RKO (cell line): Measurements from ENCODE around the gene DPP9.

ENCODE experiments used
- DNase-seq: peaks from one replicate; pipeline ENCODE4 v3.0.0-alpha.2; 2016; ENCODE audit warnings: low spot score

The DPP9 gene

GRCh38 chr19:4709440-4710280 lies 14.0 kb downstream of the DPP9 start:
- DNase-seq = no peak

- no peak for DNase-seq
Observed at GRCh38 chr19:4707956-4708650, 15.5 kb downstream of the DPP9 start.

- no peak for DNase-seq
Observed at GRCh38 chr19:4707322-4707721, 16.3 kb downstream of the DPP9 start.

DNA sequence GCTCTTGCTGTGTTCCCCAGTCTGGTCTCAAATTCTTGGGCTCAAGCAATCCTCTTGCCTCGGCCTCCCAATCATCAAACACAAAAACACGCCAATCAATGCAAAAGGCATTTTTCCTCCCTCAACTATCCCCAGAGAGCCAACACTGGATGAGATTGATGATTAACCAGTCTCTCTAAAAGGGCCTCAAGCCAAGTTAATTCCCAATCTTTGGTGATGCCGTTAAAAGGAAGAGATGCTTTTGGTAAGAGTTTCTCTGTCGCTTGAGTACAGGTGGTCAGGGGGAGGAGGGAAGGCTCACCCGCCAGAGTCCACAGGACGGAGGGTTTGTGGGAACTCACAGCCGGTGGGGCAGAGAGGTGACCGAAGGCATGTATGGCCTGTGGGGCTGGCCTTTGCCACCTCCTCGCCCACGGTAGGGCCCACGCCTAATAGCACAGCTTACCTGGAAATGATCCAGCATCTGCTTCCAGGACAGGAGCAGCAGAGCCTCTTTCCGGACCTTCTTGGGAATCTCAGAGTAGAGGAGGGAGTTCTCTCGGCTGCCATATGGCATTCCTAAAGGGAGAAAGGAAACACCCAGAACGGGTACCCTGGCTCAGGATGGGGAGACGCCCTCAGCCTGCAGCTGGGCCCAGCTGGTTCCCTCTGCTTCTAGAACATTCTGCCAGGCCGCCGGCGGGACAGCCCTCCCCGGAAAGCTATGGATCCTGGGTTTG lies 18.1 kb downstream of the DPP9 start:
- no peak for DNase-seq

DNA sequence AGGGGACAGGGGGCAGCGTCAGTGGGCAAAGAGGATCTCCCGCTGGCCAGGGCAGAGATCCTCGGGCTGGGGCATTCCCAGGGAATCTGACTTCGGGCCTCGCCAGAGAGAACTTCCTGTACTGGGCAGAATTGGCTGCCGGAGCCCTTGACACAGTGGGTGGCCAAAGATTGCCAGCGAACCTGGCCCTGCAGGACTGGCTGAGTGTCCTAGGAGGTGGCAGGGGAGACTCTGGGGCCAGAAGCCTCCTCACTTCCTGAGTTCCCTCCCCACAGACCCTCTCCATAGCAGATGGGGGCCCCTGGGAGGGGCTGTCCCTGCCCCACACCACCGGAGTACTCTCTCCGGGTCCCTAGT lies 19.3 kb downstream of the DPP9 start:
- DNase-seq = no peak

DNA sequence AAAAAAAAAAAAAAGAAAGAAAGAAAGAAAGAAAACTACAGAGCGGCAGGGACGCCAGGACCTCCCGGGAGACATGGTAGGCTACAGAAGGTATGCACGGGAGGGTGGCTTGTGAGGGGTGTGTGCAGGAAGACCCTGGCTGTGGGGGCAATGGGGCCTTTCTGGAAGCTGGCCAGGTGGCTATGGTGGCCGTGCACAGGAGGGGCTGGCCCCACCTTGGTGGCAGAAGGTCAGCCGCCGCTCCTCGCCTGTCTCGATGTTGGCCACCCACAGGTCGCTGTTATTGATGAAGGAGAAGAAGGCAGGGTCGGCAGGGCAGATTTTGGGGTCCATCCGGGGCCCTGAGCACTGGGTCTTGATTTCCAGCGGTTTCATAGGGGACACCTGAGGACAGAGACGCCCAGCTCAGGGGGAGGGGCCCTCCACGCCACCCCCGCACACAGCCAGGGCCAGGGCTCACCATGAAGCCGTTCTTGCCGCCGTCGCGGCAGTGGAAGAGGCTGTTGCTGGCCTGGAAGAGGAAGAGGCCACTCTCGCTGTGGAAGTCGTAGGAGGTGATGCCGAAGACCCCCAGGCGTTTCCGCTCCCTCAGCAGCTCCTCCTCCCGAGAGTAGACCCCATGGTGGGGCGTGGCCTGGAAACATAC lies 19.8 kb downstream of the DPP9 start:
- no peak for DNase-seq

DNA sequence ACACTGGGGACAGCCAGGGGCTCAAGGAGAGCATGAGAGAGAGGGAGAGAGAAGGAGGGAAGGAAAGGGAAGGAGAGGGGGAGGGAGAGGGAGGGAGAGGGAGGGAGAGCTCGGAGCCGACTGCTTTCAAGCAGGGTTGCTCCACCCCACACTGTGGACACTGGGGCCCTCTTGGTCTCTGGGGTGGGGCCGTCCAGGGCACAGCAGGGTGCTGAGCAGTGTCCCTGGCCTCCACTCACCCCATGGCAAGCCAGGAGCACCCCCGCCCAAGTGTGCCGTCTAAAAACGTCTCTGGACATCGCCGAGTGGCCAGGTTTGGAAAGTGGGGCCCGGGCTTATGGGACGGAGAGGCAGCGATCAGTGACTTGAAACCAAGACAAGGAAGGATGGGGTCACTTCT lies 20.9 kb downstream of the DPP9 start:
- no peak for DNase-seq

- DNase-seq = no peak
Observed at GRCh38 chr19:4701557-4701956, 22.1 kb downstream of the DPP9 start.

- no peak for DNase-seq
Observed at GRCh38 chr19:4700693-4700970, 23.0 kb downstream of the DPP9 start.

DNA sequence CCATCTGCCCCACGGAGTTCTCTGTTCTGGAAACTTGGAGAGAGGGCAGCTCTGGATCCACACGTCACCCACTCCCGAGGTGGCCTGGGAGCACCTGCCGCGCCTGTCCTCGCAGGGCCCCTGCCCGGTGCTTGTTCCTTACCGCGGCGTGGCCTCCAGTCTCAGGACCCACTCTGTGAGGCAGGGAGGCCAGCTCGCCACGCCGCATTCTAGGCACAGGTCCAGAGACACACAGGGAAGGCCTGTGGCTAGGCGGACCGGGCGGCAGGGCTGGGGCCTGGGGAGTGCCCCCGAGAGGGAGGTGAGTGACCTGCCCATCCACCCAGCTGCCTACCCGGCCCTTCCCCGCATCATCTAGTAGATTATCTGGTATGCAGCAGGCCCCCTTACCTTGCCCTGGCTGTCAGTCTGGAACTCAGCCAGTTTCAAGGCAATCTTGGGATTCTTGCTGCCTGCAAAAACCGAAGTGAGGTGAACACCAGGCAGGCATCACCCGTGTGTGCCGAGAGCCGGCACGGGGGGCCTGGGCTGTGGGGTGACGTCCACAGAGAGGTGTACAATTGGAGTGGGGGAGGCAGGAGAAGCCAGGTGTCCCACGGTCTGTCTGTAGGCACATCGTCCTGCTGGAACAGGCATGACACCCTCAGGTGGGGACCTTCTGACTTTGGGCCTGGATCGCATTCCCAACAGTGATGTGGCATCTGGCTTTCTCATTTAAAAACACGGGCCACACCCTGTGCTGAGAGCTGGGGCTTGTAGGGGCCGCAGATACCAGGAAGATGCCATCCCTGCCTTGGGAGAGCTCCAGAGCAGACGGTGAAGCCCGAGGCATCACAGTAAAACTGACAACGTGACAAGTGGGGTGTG lies 23.6 kb downstream of the DPP9 start:
- DNase-seq = no peak

GRCh38 chr19:4697304-4697703 lies 26.3 kb downstream of the DPP9 start:
- DNase-seq = no peak

- DNase-seq = no peak
Observed at GRCh38 chr19:4695224-4695731, 28.4 kb downstream of the DPP9 start.

DNA sequence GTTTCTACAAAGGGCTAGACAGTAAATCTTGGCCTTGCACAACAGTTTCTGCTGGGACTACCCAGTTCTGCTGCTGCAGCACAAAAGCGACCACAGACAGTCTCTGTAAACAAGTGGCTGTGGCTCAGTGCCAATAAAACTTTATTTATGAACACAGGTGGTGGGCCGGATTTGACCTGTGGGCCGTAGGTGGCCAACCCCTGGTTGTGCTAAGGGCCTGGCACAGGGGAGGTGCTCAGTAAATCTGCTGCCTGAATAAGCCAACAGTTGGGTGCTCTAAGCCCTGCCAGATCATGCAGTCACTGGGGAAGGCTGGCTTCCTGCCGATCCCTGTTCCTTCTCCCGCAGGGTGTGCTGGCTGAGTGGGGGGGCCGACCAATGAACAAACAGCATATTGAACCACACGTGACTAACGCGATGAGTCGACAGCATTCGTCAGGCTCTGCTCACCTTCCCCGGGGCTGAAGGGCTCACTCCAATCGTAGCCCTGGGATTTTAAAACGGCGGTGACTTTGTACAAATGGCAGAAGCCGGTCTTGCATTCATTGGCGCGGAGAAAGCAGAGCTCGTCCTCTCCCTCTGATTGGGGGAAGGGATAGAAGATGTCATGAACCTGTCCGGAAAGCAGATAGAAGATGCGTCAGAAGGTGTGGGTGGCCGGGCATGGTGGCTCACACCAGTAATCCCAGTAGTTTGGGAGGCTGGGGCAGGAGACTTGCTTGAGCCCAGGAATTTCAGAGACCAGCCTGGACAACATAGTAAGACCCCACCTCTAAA lies 29.2 kb downstream of the DPP9 start:
- peak; percentile 100 for DNase-seq

DNA sequence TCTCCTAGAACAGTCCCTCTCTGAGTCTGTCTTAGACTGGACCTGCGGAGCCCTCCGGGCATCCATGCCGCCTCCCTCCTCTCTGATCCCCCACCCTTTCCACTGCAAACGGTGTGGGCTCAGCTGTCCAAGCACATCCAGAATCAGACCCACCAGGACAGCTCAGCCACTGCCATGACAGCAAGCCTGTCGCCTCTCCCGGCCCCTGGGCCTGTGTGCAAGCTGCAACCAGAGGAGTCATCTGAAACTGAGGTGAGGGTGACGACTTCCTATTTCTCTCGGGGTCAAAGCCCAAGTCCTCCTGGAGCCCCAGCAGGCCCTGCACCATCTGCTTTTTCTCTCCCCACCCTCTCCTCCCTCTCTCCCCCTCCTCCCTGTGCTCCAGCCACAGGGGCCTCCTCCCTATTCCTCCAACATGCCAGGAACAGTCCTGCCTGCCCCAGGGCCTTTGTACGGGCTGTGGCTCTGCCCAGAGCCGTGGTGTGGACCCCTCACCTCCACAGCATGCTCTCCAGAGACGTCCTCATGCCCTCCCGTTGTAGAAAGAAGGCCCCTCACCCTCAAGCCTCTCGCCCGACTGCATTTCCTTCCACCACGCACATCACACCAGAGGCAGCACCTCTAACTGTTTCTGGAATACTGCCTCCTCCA lies 30.0 kb downstream of the DPP9 start:
- DNase-seq = no peak

GRCh38 chr19:4693078-4693350 lies 30.6 kb downstream of the DPP9 start:
- DNase-seq = no peak

GRCh38 chr19:4692251-4693077 lies 31.2 kb downstream of the DPP9 start:
- no peak for DNase-seq

DNA sequence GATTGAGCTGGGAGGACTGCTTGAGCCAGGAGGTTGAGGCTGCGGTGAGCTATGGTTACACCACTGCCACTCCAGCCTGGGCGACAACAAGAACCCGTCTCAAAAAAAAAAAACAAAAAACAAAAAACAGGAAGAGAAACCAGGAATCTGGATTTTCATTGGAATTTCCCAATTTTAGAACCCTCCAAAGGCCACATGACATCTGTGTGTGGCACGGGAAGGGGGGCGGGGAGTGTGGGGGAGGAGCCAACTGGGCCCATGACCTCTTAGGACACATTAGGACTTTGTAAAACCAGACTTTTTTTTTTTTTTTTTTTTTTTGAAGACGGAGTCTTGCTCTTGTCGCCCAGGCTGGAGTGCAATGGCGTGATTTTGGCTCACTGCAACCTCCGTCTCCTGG lies 32.3 kb downstream of the DPP9 start:
- no peak for DNase-seq

DNA sequence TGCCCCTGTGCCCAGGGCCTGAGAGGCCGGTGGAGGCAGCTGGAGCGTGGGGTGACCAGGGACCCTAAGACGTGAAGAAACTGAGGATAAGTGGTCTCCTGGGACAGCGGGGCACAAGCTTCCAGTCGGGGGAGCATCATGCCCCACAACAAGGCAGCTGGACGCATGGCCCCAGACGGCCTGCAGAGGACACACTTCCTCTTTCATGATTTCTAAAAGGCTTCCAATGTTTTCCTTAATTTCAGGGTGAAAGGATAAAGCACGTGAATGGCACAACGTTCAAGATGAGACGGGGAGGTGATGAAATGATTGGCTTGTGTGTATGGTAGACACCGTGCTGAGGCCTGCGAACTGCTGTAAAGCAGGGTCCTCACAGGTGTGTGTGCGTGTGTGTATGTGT lies 33.3 kb downstream of the DPP9 start:
- no peak for DNase-seq

DNA sequence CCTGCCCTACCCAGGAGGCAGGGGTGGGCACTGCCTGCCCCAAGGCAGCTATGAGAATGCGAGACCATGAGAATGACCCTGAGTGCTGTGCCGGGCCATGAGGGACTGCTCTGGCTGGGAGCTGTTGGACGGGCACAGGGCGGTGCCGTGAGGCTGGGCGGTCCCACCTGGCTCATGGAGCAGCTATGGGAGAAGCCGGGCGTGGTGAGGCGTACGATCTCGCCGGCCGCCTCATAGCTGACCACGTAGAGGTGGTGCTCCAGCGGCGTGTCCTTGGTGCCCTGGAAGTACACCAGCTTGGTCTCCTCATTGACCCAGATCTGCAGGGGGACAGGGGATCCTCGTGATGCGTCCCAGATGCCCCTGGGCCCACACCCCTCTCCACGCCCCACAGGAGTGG lies 34.2 kb downstream of the DPP9 start:
- no peak for DNase-seq

DNA sequence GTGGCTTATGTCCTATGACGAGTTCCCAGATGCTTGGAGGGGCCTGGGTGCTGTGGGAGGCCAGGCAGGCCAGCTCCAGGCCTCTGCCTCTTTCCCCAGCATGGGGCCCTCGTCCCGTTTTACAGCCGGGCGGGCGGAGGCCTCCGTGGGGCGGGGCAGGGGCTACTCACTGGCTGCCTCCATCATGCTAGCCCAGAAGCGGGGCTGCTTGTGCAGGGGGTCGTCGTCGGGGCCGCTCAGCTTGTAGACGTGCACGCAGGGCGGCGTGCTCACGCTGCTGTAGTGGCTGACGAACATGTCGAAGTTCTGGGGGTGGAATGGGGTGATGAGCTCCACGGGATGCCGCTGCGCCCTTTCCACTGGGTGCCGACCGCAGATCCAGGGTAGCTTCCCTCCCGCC lies 35.1 kb downstream of the DPP9 start:
- DNase-seq = no peak
